ENCODE results near the gene DPEP1.
"Not testable (repeated sequence)": the region's sequence is repeated elsewhere in the genome, so short reads cannot be mapped to it uniquely, and the experiment has no call there.

The DPEP1 gene

GRCh38 chr16:89584768-89585549 lies 28.5 kb upstream of the DPEP1 start:
- Histone ChIP-seq H3K4me2 (ENCODE audit: low read length) (no peak overlapping the region), H3F3A (ENCODE audit: control insufficient read depth, insufficient read depth) (peaks cover 6% of the 10 kb centered on the region; the same call in 1 of the 2 replicates), H3K27me3 (ENCODE audit: control insufficient read depth, low read length) (no peaks in the 10 kb centered on the region), H3K4me1 (ENCODE audit: control insufficient read depth, low read length) (no peaks in the 10 kb centered on the region), H3K27ac (ENCODE audit: low read depth, low read length) (no peak overlapping the region), H3K79me2 (ENCODE audit: control insufficient read depth, low read length) (no peaks in the 10 kb centered on the region), H3K9me2 (replicated peaks; ENCODE audit: control insufficient read depth, low read length) (no peaks in the 10 kb centered on the region), H3K9me3 (ENCODE audit: control insufficient read depth, insufficient read depth, low read length) (peaks cover 29% of the 10 kb centered on the region; the same call in 1 of the 2 replicates), H3K36me3 (ENCODE audit: control insufficient read depth, low read length) (no peaks in the 10 kb centered on the region), H3K4me3 (ENCODE audit: low read length) (no peak overlapping the region), H4K20me1 (ENCODE audit: control insufficient read depth, insufficient read depth, low read depth, low read length) (no peaks in the 10 kb centered on the region)
- TF ChIP-seq EZH2phosphoT487 (IDR thresholded peaks at IDR 0.05; ENCODE audit: borderline replicate concordance, low read length) = no peak
- no peak for TF ChIP-seq CTCF (IDR thresholded peaks at IDR 0.05; ENCODE audit: low read depth, low read length, poor library complexity, severe bottlenecking)

- H3K27me3 ChIP-seq (ENCODE audit: control insufficient read depth, low read length) = no peaks in the 10 kb centered on the region
- no peak overlapping the region for H3K4me2 ChIP-seq (ENCODE audit: low read length)
- peaks cover 3% of the 10 kb centered on the region; the same call in 1 of the 2 replicates for H3F3A ChIP-seq (ENCODE audit: control insufficient read depth, insufficient read depth)
- TF ChIP-seq CTCF (IDR thresholded peaks at IDR 0.05; ENCODE audit: low read depth, low read length, poor library complexity, severe bottlenecking) (no peak), EZH2phosphoT487 (IDR thresholded peaks at IDR 0.05; ENCODE audit: borderline replicate concordance, low read length) (no peak)
- H4K20me1 ChIP-seq (ENCODE audit: control insufficient read depth, insufficient read depth, low read depth, low read length) = no peaks in the 10 kb centered on the region
- peaks cover 21% of the 10 kb centered on the region; the same call in 1 of the 2 replicates for H3K9me3 ChIP-seq (ENCODE audit: control insufficient read depth, insufficient read depth, low read length)
- H3K4me3 ChIP-seq (ENCODE audit: low read length) = no peak overlapping the region
- H3K4me1 ChIP-seq (ENCODE audit: control insufficient read depth, low read length) = no peaks in the 10 kb centered on the region
- no peaks in the 10 kb centered on the region for H3K9me2 ChIP-seq (replicated peaks; ENCODE audit: control insufficient read depth, low read length)
- H3K27ac ChIP-seq (ENCODE audit: low read depth, low read length) = no peak overlapping the region
- H3K79me2 ChIP-seq (ENCODE audit: control insufficient read depth, low read length) = no peaks in the 10 kb centered on the region
- no peaks in the 10 kb centered on the region for H3K36me3 ChIP-seq (ENCODE audit: control insufficient read depth, low read length)
Measured at GRCh38 chr16:89586218-89586617, 27.2 kb upstream of the DPEP1 start.

- TF ChIP-seq CTCF (IDR thresholded peaks at IDR 0.05; ENCODE audit: low read depth, low read length, poor library complexity, severe bottlenecking) (no peak), EZH2phosphoT487 (IDR thresholded peaks at IDR 0.05; ENCODE audit: borderline replicate concordance, low read length) (no peak)
- Histone ChIP-seq H3K9me3 (ENCODE audit: control insufficient read depth, insufficient read depth, low read length) (peaks cover 19% of the 10 kb centered on the region; the same call in 1 of the 2 replicates), H3K79me2 (ENCODE audit: control insufficient read depth, low read length) (no peaks in the 10 kb centered on the region), H3K36me3 (ENCODE audit: control insufficient read depth, low read length) (no peaks in the 10 kb centered on the region), H3K27ac (ENCODE audit: low read depth, low read length) (no peak overlapping the region), H3K4me3 (ENCODE audit: low read length) (no peak overlapping the region), H3K4me2 (ENCODE audit: low read length) (no peak overlapping the region), H3F3A (ENCODE audit: control insufficient read depth, insufficient read depth) (peaks cover 3% of the 10 kb centered on the region; the same call in 1 of the 2 replicates), H4K20me1 (ENCODE audit: control insufficient read depth, insufficient read depth, low read depth, low read length) (no peaks in the 10 kb centered on the region), H3K4me1 (ENCODE audit: control insufficient read depth, low read length) (no peaks in the 10 kb centered on the region), H3K27me3 (ENCODE audit: control insufficient read depth, low read length) (no peaks in the 10 kb centered on the region), H3K9me2 (replicated peaks; ENCODE audit: control insufficient read depth, low read length) (no peaks in the 10 kb centered on the region)
Measured at GRCh38 chr16:89586853-89587252, 26.6 kb upstream of the DPEP1 start.

GRCh38 chr16:89587676-89588075 lies 25.8 kb upstream of the DPEP1 start:
- peaks cover 19% of the 10 kb centered on the region; the same call in 1 of the 2 replicates for H3K9me3 ChIP-seq (ENCODE audit: control insufficient read depth, insufficient read depth, low read length)
- not testable (repeated sequence) for H3K36me3 ChIP-seq (ENCODE audit: control insufficient read depth, low read length); H3K9me2 ChIP-seq (replicated peaks; ENCODE audit: control insufficient read depth, low read length); H3K27ac ChIP-seq (ENCODE audit: low read depth, low read length); H3F3A ChIP-seq (ENCODE audit: control insufficient read depth, insufficient read depth); H3K4me1 ChIP-seq (ENCODE audit: control insufficient read depth, low read length); H3K4me2 ChIP-seq (ENCODE audit: low read length); H3K4me3 ChIP-seq (ENCODE audit: low read length); H3K27me3 ChIP-seq (ENCODE audit: control insufficient read depth, low read length); H4K20me1 ChIP-seq (ENCODE audit: control insufficient read depth, insufficient read depth, low read depth, low read length); H3K79me2 ChIP-seq (ENCODE audit: control insufficient read depth, low read length)

Data from DOHH2 (cell line).